WI38 (cell line): Measurements from ENCODE around the gene SYTL5.

Experiments
- H3K4me3 ChIP-seq: 2 replicates; pipeline ENCODE4 v1.5.1; 2011; ENCODE audit warnings: low read depth, mild to moderate bottlenecking, control low read depth, low read length
- CTCF ChIP-seq: IDR thresholded peaks from 2 replicates; pipeline ENCODE4 v1.5.1; 2012; ENCODE audit warnings: low read depth, mild to moderate bottlenecking, control low read depth, low read length

Gene SYTL5

DNA sequence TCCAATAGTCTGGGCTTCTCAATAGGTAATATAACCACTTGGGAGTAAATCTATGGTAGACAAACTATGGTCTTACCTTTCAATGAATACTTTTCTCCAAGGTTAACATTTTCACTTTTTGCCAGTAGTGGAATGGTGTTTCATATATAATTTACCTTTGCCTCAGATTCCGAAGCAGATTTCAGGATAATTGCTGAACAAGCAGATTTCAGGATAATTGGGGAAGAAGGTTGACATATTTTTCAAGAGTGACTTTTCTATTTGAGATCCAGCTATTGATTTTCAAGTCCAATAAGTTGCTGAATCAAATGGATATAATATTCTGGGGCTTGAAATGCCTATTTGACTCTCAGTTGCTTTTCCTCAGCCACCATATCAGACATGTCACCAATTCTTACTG is 63.6 kb downstream of the SYTL5 start:
- no peak overlapping the region for H3K4me3 ChIP-seq
- no peak for TF ChIP-seq CTCF

DNA sequence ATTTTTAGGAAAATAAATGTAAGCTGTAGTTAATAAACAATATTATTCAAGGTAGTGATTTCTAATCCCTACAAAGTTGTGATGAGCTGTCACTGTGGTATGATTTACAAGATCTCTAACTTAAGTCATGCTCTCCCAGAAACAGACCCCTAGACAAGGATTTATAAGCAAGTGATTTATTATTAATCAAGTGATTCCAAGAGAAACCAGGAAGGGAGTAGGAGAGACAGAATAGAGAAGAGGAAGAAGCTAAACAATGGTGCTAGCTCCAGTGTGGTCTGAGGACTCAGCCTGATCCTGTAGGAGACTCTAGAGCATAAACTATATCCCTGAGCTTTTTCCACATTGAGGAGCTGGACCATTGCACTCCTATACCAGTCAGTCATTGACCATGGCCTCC is 73.1 kb downstream of the SYTL5 start:
- TF ChIP-seq CTCF: no peak
- H3K4me3 ChIP-seq: no peak overlapping the region

DNA sequence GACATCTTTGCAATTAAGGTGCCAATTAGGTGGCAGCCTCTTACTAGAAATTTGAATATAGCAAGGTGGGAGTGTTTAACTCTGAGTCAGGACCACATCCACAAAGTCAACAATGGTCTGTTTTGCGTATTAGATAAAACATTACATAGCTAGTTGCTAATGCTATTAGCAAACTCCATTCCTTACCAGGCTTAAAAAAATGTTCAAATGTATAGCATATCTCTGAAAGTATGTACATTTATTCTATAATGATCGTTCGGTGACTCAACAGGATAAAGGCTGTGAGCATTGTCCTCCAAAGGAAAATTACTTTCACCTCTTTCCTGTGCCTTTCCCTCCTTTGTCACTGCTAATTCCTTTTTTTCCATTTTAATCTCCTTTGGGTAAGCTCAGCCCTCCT is 74.5 kb downstream of the SYTL5 start:
- no peak for TF ChIP-seq CTCF
- no peak overlapping the region for H3K4me3 ChIP-seq

DNA sequence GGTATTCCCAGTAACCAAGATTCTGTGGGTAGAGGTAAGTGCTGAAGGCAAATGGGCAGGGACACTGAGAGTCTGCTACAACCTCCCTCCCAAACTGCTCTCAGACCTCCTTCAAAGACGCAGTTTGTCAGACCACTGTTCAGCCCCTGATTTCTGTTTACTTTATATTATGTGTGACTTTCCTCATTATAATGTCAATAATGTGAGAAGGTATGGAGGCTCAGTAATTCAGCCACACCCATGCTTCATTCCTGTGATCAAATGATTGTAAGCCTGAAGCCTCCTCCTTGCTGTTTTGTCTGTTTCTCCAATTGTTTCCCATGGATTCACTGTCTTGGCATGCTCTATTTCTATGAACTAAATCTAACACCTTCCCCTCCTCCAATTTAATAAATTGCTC is 75.6 kb downstream of the SYTL5 start:
- TF ChIP-seq CTCF: no peak
- no peak overlapping the region for H3K4me3 ChIP-seq

DNA sequence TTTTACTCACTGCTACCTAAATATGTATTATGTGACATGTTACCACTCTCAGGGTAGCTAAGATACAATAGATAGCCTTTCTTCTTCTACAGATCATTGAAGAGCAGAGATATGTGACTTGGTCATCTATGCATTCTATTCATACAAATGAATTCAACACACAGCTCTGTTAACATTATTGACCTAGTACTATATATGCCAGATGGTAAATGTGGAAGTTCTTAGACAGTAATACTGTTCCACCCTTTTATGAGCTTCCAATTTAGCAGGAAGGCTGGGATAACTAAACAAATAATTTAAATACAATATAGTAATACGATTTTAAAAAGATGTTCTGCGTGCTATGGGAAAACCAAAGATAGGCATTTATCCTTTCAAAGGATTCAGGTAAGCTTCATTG is 76.0 kb downstream of the SYTL5 start:
- no peak for TF ChIP-seq CTCF
- no peak overlapping the region for H3K4me3 ChIP-seq

- no peak overlapping the region for H3K4me3 ChIP-seq
- no peak for TF ChIP-seq CTCF
Observed at GRCh38 chrX:38085813-38086212, 79.5 kb downstream of the SYTL5 start.

DNA sequence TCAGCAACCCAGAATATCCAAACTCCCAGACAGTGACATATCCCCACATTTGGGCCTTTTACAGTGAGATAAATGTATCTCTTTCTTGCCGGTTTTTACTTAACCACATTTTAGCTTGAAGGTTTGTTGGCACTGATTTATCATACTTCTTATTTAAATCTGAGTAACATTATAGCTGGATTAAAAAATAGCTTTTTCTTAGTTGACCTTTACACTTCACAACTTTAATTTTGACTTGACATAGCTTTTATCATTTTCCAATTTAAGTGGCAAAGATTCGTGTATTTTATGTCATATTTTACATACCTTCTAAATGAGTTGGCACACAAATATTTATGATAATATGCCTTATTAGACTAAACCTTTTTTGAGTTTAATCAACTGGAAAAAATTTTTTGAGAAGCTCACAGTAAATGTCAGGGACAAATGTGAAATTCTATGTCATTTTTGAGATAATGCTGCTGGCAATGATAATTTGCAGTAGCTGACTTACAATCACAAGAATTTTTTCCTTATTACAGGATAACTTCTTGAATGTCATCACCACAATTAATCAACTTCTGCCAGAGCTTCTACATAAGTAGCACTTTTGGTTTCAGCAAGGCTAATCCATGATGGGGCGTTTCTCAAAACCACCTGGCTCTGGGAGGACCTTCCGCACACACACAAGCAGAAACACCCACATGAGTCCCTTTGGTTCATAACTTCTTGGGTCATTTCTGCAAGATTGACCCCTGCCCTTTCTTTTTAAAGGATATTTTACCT is 80.3 kb downstream of the SYTL5 start:
- no peak for TF ChIP-seq CTCF

More for the DNA sequence above, 80.3 kb downstream of the SYTL5 start:
- no peak overlapping the region for H3K4me3 ChIP-seq
